ENCODE measurements around the gene FRMD3.

FRMD3 gene

GRCh38 chr9:83449983-83450382, 88.2 kb downstream of the FRMD3 start:
- DNase-seq (ENCODE audit: low spot score), result no peak
- Histone ChIP-seq H3K27ac (replicated peaks; ENCODE audit: low read length) (no peak overlapping the region), H2AFZ (ENCODE audit: low read length) (no peak overlapping the region), H3K9ac (ENCODE audit: low read depth, low read length, poor library complexity) (no peak overlapping the region), H3K36me3 (replicated peaks in 1 of 2; ENCODE audit: control insufficient read depth in 2 of 2, insufficient read depth in 2 of 2, low read length in 2 of 2) (no peaks in the 10 kb centered on the region), H3K18ac (ENCODE audit: low read length) (no peak overlapping the region), H3K79me1 (ENCODE audit: low read depth, low read length) (no peaks in the 10 kb centered on the region), H3K4ac (ENCODE audit: low read length) (no peak overlapping the region), H2BK12ac (ENCODE audit: low read length) (no peak overlapping the region), H2BK5ac (ENCODE audit: low read length) (no peak overlapping the region), H3K23ac (ENCODE audit: low read depth, low read length, poor library complexity) (no peak overlapping the region), H3K4me3 (ENCODE audit: low read length in 2 of 2) (no peak overlapping the region), H3K4me2 (ENCODE audit: insufficient read depth, low read length, poor library complexity, severe bottlenecking) (no peak overlapping the region), H4K8ac (ENCODE audit: low read depth, low read length) (no peak overlapping the region), H2BK15ac (ENCODE audit: low read length) (no peak overlapping the region), H3K27me3 (ENCODE audit: control insufficient read depth in 3 of 3, insufficient read depth in 3 of 3, low read depth in 1 of 3, low read length in 3 of 3) (no peaks in the 10 kb centered on the region), H3K14ac (ENCODE audit: low read length) (no peak overlapping the region), H3K9me3 (replicated peaks in 1 of 2; ENCODE audit: control insufficient read depth in 2 of 2, insufficient read depth in 1 of 2, low read depth in 1 of 2, low read length in 2 of 2) (no peaks in the 10 kb centered on the region), H2AK5ac (ENCODE audit: low read depth, low read length) (no peak overlapping the region), H2BK120ac (ENCODE audit: low read depth, low read length) (no peak overlapping the region), H4K91ac (ENCODE audit: low read depth, low read length, poor library complexity) (no peak overlapping the region), H3K4me1 (ENCODE audit: control insufficient read depth in 2 of 2, insufficient read depth in 1 of 2, low read depth in 1 of 2, low read length in 2 of 2) (peaks cover 0 to 1% of the 10 kb centered on the region in 2 donors)
- no CpG with 5 or more reads among the region's 6 CpGs for WGBS, 2 donors (ENCODE audit: extremely low coverage in 2 of 2, insufficient read length in 2 of 2, insufficient replicate concordance in 1 of 2)

DNA sequence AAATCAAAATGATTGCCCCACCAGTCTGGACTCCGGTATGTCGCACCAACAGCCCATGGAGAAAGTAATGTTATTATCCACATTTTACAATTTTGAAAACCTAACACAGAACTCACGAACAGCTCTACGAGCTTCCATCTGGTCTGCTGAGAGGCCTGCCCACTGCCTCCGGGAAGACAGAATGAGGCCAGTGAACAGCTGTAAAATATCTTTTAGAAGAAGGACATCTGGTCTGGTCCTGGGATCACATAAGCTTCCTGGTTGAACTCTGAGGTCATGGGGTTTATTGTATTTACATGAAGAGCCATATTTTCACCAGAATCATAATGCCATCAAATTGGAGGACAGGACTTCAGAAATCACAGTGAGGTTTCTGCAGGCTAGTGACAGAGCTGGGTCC, 89.0 kb downstream of the FRMD3 start:
- H3K14ac ChIP-seq (ENCODE audit: low read length), result no peak overlapping the region
- H3K4me1 ChIP-seq (ENCODE audit: control insufficient read depth in 2 of 2, insufficient read depth in 1 of 2, low read depth in 1 of 2, low read length in 2 of 2), result peaks cover 0 to 1% of the 10 kb centered on the region in 2 donors
- no peak overlapping the region for H3K9ac ChIP-seq (ENCODE audit: low read depth, low read length, poor library complexity)
- no peak overlapping the region for H3K4me3 ChIP-seq (ENCODE audit: low read length in 2 of 2)
- H4K8ac ChIP-seq (ENCODE audit: low read depth, low read length), result no peak overlapping the region
- no peak overlapping the region for H2AK5ac ChIP-seq (ENCODE audit: low read depth, low read length)
- H2BK15ac ChIP-seq (ENCODE audit: low read length), result no peak overlapping the region
- H3K4me2 ChIP-seq (ENCODE audit: insufficient read depth, low read length, poor library complexity, severe bottlenecking), result no peak overlapping the region
- no peaks in the 10 kb centered on the region for H3K79me1 ChIP-seq (ENCODE audit: low read depth, low read length)
- H3K18ac ChIP-seq (ENCODE audit: low read length), result no peak overlapping the region
- no peak for DNase-seq (ENCODE audit: low spot score)
- H4K91ac ChIP-seq (ENCODE audit: low read depth, low read length, poor library complexity), result no peak overlapping the region
- no peak overlapping the region for H2AFZ ChIP-seq (ENCODE audit: low read length)
- H3K23ac ChIP-seq (ENCODE audit: low read depth, low read length, poor library complexity), result no peak overlapping the region
- no peak overlapping the region for H2BK12ac ChIP-seq (ENCODE audit: low read length)
- no CpG with 5 or more reads among the region's 5 CpGs for WGBS, 2 donors (ENCODE audit: extremely low coverage in 2 of 2, insufficient read length in 2 of 2, insufficient replicate concordance in 1 of 2)
- no peaks in the 10 kb centered on the region for H3K9me3 ChIP-seq (replicated peaks in 1 of 2; ENCODE audit: control insufficient read depth in 2 of 2, insufficient read depth in 1 of 2, low read depth in 1 of 2, low read length in 2 of 2)
- H3K27ac ChIP-seq (replicated peaks; ENCODE audit: low read length), result no peak overlapping the region
- no peak overlapping the region for H2BK120ac ChIP-seq (ENCODE audit: low read depth, low read length)
- no peaks in the 10 kb centered on the region for H3K36me3 ChIP-seq (replicated peaks in 1 of 2; ENCODE audit: control insufficient read depth in 2 of 2, insufficient read depth in 2 of 2, low read length in 2 of 2)
- no peaks in the 10 kb centered on the region for H3K27me3 ChIP-seq (ENCODE audit: control insufficient read depth in 3 of 3, insufficient read depth in 3 of 3, low read depth in 1 of 3, low read length in 3 of 3)
- no peak overlapping the region for H2BK5ac ChIP-seq (ENCODE audit: low read length)
- H3K4ac ChIP-seq (ENCODE audit: low read length), result no peak overlapping the region

DNA sequence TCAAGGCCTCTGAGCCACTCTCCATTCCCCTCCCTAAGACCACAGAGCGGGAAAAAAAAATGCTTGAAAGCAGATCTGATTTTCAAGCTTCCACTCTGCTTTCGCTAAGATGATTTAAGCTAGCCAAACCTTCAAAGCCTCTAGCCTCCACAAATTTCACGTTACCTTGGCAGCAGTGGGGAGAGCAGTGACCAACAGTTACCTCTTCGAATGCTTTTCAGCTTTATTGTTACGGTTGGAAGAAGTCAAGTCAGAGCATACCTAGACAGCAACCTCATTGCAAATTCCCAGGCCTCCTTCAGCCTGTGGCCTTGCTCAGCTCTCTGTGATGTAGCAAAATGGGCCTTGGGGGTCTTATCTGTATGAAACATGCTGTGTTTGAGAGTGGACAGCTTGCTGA, 89.6 kb downstream of the FRMD3 start:
- H3K4me1 ChIP-seq (ENCODE audit: control insufficient read depth in 2 of 2, insufficient read depth in 1 of 2, low read depth in 1 of 2, low read length in 2 of 2), result peaks cover 0 to 1% of the 10 kb centered on the region in 2 donors
- no peaks in the 10 kb centered on the region for H3K36me3 ChIP-seq (replicated peaks in 1 of 2; ENCODE audit: control insufficient read depth in 2 of 2, insufficient read depth in 2 of 2, low read length in 2 of 2)
- H3K9ac ChIP-seq (ENCODE audit: low read depth, low read length, poor library complexity), result no peak overlapping the region
- no peak overlapping the region for H2BK120ac ChIP-seq (ENCODE audit: low read depth, low read length)
- no peak overlapping the region for H4K91ac ChIP-seq (ENCODE audit: low read depth, low read length, poor library complexity)
- no peaks in the 10 kb centered on the region for H3K27me3 ChIP-seq (ENCODE audit: control insufficient read depth in 3 of 3, insufficient read depth in 3 of 3, low read depth in 1 of 3, low read length in 3 of 3)
- H3K14ac ChIP-seq (ENCODE audit: low read length), result no peak overlapping the region
- H2BK15ac ChIP-seq (ENCODE audit: low read length), result no peak overlapping the region
- no peak overlapping the region for H4K8ac ChIP-seq (ENCODE audit: low read depth, low read length)
- no peak overlapping the region for H3K27ac ChIP-seq (replicated peaks; ENCODE audit: low read length)
- no peak overlapping the region for H3K4me2 ChIP-seq (ENCODE audit: insufficient read depth, low read length, poor library complexity, severe bottlenecking)
- no peak overlapping the region for H2AK5ac ChIP-seq (ENCODE audit: low read depth, low read length)
- H3K18ac ChIP-seq (ENCODE audit: low read length), result no peak overlapping the region
- H3K79me1 ChIP-seq (ENCODE audit: low read depth, low read length), result no peaks in the 10 kb centered on the region
- H2AFZ ChIP-seq (ENCODE audit: low read length), result no peak overlapping the region
- no peak overlapping the region for H3K23ac ChIP-seq (ENCODE audit: low read depth, low read length, poor library complexity)
- H2BK12ac ChIP-seq (ENCODE audit: low read length), result no peak overlapping the region
- H3K4me3 ChIP-seq (ENCODE audit: low read length in 2 of 2), result no peak overlapping the region
- DNase-seq (ENCODE audit: low spot score), result no peak
- H2BK5ac ChIP-seq (ENCODE audit: low read length), result no peak overlapping the region
- no peak overlapping the region for H3K4ac ChIP-seq (ENCODE audit: low read length)
- WGBS, 2 donors (ENCODE audit: extremely low coverage in 2 of 2, insufficient read length in 2 of 2, insufficient replicate concordance in 1 of 2), result no CpG with 5 or more reads among the region's 5 CpGs
- no peaks in the 10 kb centered on the region for H3K9me3 ChIP-seq (replicated peaks in 1 of 2; ENCODE audit: control insufficient read depth in 2 of 2, insufficient read depth in 1 of 2, low read depth in 1 of 2, low read length in 2 of 2)

GRCh38 chr9:83447351-83447750, 90.8 kb downstream of the FRMD3 start:
- H3K9me3 ChIP-seq (replicated peaks in 1 of 2; ENCODE audit: control insufficient read depth in 2 of 2, insufficient read depth in 1 of 2, low read depth in 1 of 2, low read length in 2 of 2), result no peaks in the 10 kb centered on the region
- no peak overlapping the region for H2BK120ac ChIP-seq (ENCODE audit: low read depth, low read length)
- H4K91ac ChIP-seq (ENCODE audit: low read depth, low read length, poor library complexity), result no peak overlapping the region
- H3K4me3 ChIP-seq (ENCODE audit: low read length in 2 of 2), result no peak overlapping the region
- H2BK15ac ChIP-seq (ENCODE audit: low read length), result peak overlapping the region; percentile 14
- no peak overlapping the region for H3K27ac ChIP-seq (replicated peaks; ENCODE audit: low read length)
- no peak overlapping the region for H3K18ac ChIP-seq (ENCODE audit: low read length)
- H3K4me1 ChIP-seq (ENCODE audit: control insufficient read depth in 2 of 2, insufficient read depth in 1 of 2, low read depth in 1 of 2, low read length in 2 of 2), result peaks cover 0 to 1% of the 10 kb centered on the region in 2 donors
- no peak overlapping the region for H3K4ac ChIP-seq (ENCODE audit: low read length)
- H2BK12ac ChIP-seq (ENCODE audit: low read length), result no peak overlapping the region
- H3K27me3 ChIP-seq (ENCODE audit: control insufficient read depth in 3 of 3, insufficient read depth in 3 of 3, low read depth in 1 of 3, low read length in 3 of 3), result no peaks in the 10 kb centered on the region
- H4K8ac ChIP-seq (ENCODE audit: low read depth, low read length), result no peak overlapping the region
- no peak overlapping the region for H2AFZ ChIP-seq (ENCODE audit: low read length)
- no peak overlapping the region for H3K9ac ChIP-seq (ENCODE audit: low read depth, low read length, poor library complexity)
- H3K23ac ChIP-seq (ENCODE audit: low read depth, low read length, poor library complexity), result no peak overlapping the region
- no peak overlapping the region for H3K14ac ChIP-seq (ENCODE audit: low read length)
- no peak for DNase-seq (ENCODE audit: low spot score)
- no peak overlapping the region for H3K4me2 ChIP-seq (ENCODE audit: insufficient read depth, low read length, poor library complexity, severe bottlenecking)
- peak overlapping the region; percentile 19 for H2AK5ac ChIP-seq (ENCODE audit: low read depth, low read length)
- no peaks in the 10 kb centered on the region for H3K79me1 ChIP-seq (ENCODE audit: low read depth, low read length)
- H3K36me3 ChIP-seq (replicated peaks in 1 of 2; ENCODE audit: control insufficient read depth in 2 of 2, insufficient read depth in 2 of 2, low read length in 2 of 2), result no peaks in the 10 kb centered on the region
- no peak overlapping the region for H2BK5ac ChIP-seq (ENCODE audit: low read length)
- WGBS, 2 donors (ENCODE audit: extremely low coverage in 2 of 2, insufficient read length in 2 of 2, insufficient replicate concordance in 1 of 2), result no CpG with 5 or more reads among the region's 8 CpGs

Measured in neuronal stem cell (in vitro differentiated cells).